IMR-90 (cell line): ENCODE measurements around the gene TSSK3. TPM values are rescaled to one million over a fixed set of nuclear protein-coding genes. Genes with fewer than 3 reads are reported as not detected.

Experiments used
- ATAC-seq: fragments of 200-7000 bp; cut with Tn5 transposase; 2 replicates; pipeline ENCODE4 v1.9.1; 2020; ENCODE audit warnings: low read depth, mild to moderate bottlenecking, moderate library complexity
- BruUV-seq: library from RNA; stranded (reverse); fragments of 400-500 nt; replicated peaks from 2 replicates; lab custom pipeline; 2021; lab: Mats Ljungman, UMichigan
- CTCF ChIA-PET: fragments of 300-600 bp; formaldehyde crosslinking; extraction: SDS; loops from one replicate; lab custom pipeline; 2021; ENCODE audit warnings: antibody characterized with exemption; lab: Yijun Ruan, JAX
- POLR2A ChIA-PET: fragments of 300-600 bp; sonication (Branson Sonifier 250); formaldehyde crosslinking; loops from one replicate; lab custom pipeline; 2022; ENCODE audit warnings: antibody characterized with exemption; ENCODE audit not compliant: unreplicated experiment; lab: Charles Lee
- DNase-seq: peaks from one replicate; pipeline ENCODE4 v3.0.0; 2013
- H2AFZ ChIP-seq: replicated peaks from 2 replicates; pipeline ENCODE3; 2013; ENCODE audit warnings: low read length, mild to moderate bottlenecking; ENCODE audit not compliant: poor library complexity
- H2AK5ac ChIP-seq: 2 replicates; pipeline ENCODE4 v1.6.1; 2013; ENCODE audit warnings: low read depth, low read length, inconsistent platforms
- H2AK9ac ChIP-seq: replicated peaks from 2 replicates; pipeline ENCODE3; 2013; ENCODE audit warnings: mild to moderate bottlenecking, low read depth, low read length, moderate library complexity; ENCODE audit not compliant: poor library complexity
- H2BK120ac ChIP-seq: 2 replicates; pipeline ENCODE4 v1.6.1; 2013; ENCODE audit warnings: low read depth, low read length, inconsistent platforms
- H2BK15ac ChIP-seq: 3 replicates; pipeline ENCODE4 v1.6.1; 2013; ENCODE audit warnings: low read depth, low read length, inconsistent platforms
- H2BK20ac ChIP-seq: 2 replicates; pipeline ENCODE4 v1.6.1; 2013; ENCODE audit warnings: low read depth, mild to moderate bottlenecking, inconsistent platforms, low read length, moderate library complexity
- H2BK5ac ChIP-seq: 2 replicates; pipeline ENCODE4 v1.6.1; 2013; ENCODE audit warnings: mild to moderate bottlenecking, low read depth, low read length, inconsistent platforms; ENCODE audit not compliant: poor library complexity, severe bottlenecking
- H3K14ac ChIP-seq: replicated peaks from 2 replicates; pipeline ENCODE4 v1.6.1; 2013; ENCODE audit warnings: low read depth, low read length, inconsistent platforms
- H3K18ac ChIP-seq: 2 replicates; pipeline ENCODE4 v1.6.1; 2013; ENCODE audit warnings: low read depth, low read length, control low read depth
- H3K23ac ChIP-seq: 2 replicates; pipeline ENCODE4 v1.6.1; 2013; ENCODE audit warnings: low read depth, low read length, inconsistent platforms
- H3K27ac ChIP-seq: 2 replicates; pipeline ENCODE4 v1.5.1; 2013; ENCODE audit warnings: mild to moderate bottlenecking, control low read depth, low read length; ENCODE audit not compliant: insufficient read depth
- H3K27me3 ChIP-seq: 2 replicates; pipeline ENCODE4 v1.6.1; 2013; ENCODE audit warnings: low read length; ENCODE audit not compliant: control insufficient read depth, insufficient read depth
- H3K36me3 ChIP-seq: 2 replicates; pipeline ENCODE4 v1.6.1; 2013; ENCODE audit warnings: low read length, mixed read lengths; ENCODE audit not compliant: control insufficient read depth, insufficient read depth
- H3K4ac ChIP-seq: 2 replicates; pipeline ENCODE4 v1.6.1; 2013; ENCODE audit warnings: low read depth, low read length, inconsistent platforms
- H3K4me1 ChIP-seq: 2 replicates; pipeline ENCODE4 v1.6.1; 2013; ENCODE audit warnings: low read length, mixed read lengths; ENCODE audit not compliant: control insufficient read depth, insufficient read depth
- H3K4me2 ChIP-seq: 2 replicates; pipeline ENCODE4 v1.6.1; 2013; ENCODE audit warnings: low read depth, mild to moderate bottlenecking, control low read depth, low read length, moderate library complexity
- H3K4me3 ChIP-seq: 2 replicates; pipeline ENCODE4 v1.5.1; 2013; ENCODE audit warnings: low read depth, mild to moderate bottlenecking, control low read depth, low read length, moderate library complexity; ENCODE audit not compliant: insufficient read depth
- H3K56ac ChIP-seq: 2 replicates; pipeline ENCODE4 v1.6.1; 2013; ENCODE audit warnings: low read length, inconsistent platforms; ENCODE audit not compliant: insufficient read depth; ENCODE audit errors: extremely low read depth
- H3K79me1 ChIP-seq, 2 experiments: 2 replicates each; pipeline ENCODE4 v1.6.1; 2013; ENCODE audit warnings: low read length in 2 of 2, inconsistent platforms in 1 of 2, low read depth in 1 of 2
- H3K9ac ChIP-seq: 2 replicates; pipeline ENCODE4 v1.6.1; 2013; ENCODE audit warnings: low read depth, low read length, control low read depth
- H3K9me1 ChIP-seq: 2 replicates; pipeline ENCODE4 v1.6.1; 2013; ENCODE audit warnings: low read length, inconsistent platforms; ENCODE audit not compliant: insufficient read depth
- H3K9me3 ChIP-seq: 2 replicates; pipeline ENCODE4 v1.6.1; 2013; ENCODE audit warnings: low read length; ENCODE audit not compliant: control insufficient read depth, insufficient read depth
- H4K20me1 ChIP-seq: 2 replicates; pipeline ENCODE4 v1.6.1; 2013; ENCODE audit warnings: low read length, inconsistent platforms; ENCODE audit not compliant: insufficient read depth
- H4K5ac ChIP-seq: 2 replicates; pipeline ENCODE4 v1.6.1; 2013; ENCODE audit warnings: mild to moderate bottlenecking, low read depth, low read length, control low read depth
- H4K8ac ChIP-seq, 2 experiments: 2 replicates each; pipeline ENCODE4 v1.6.1; 2013; ENCODE audit warnings: low read depth in 2 of 2, low read length in 2 of 2, control low read depth in 1 of 2, inconsistent platforms in 1 of 2
- H4K91ac ChIP-seq: 2 replicates; pipeline ENCODE4 v1.6.1; 2013; ENCODE audit warnings: low read depth, low read length, inconsistent platforms; ENCODE audit not compliant: insufficient read depth
- CTCF ChIP-seq: conservative IDR thresholded peaks from 2 replicates; pipeline ENCODE4 v1.5.1; 2012; ENCODE audit warnings: mild to moderate bottlenecking, low read depth, low read length, improper control_type of control experiment
- MAFK ChIP-seq: IDR thresholded peaks from 2 replicates; pipeline ENCODE4 v1.6.1; 2012; ENCODE audit warnings: low read depth, low read length, improper control_type of control experiment
- POLR2A ChIP-seq: IDR thresholded peaks from 2 replicates; pipeline ENCODE4 v1.6.1; 2012; ENCODE audit warnings: mild to moderate bottlenecking, low read depth, low read length
- RCOR1 ChIP-seq: IDR thresholded peaks from 2 replicates; pipeline ENCODE4 v1.6.1; 2012; ENCODE audit warnings: mild to moderate bottlenecking, low read length, improper control_type of control experiment; ENCODE audit not compliant: insufficient replicate concordance
- WGBS, 2 experiments: methylation state at CpG; one replicate each; pipeline versions ENCODE4 v1.1.5 to v1.1.7; 2013; ENCODE audit warnings: missing lambda C conversion rate in 2 of 2; ENCODE audit not compliant: insufficient read length in 1 of 2; ENCODE audit errors: extremely low coverage in 2 of 2; 5-methylcytosine and 5-hydroxymethylcytosine counted together
- dilution Hi-C: fragments of 300-500 bp; cut with HindIII; formaldehyde crosslinking; loops from one replicate; pipeline ENCODE4 v1.14.3; 2018; ENCODE audit warnings: low sequenced_read_pairs; ENCODE audit not compliant: unreplicated experiment
- in situ Hi-C: fragments of 300-500 bp; cut with MboI; formaldehyde crosslinking; loops from 3 replicates; pipeline ENCODE4 v1.14.3; 2019; ENCODE audit warnings: low sequenced_read_pairs, inconsistent platforms, mixed read lengths
- intact Hi-C: fragments of 100-400 bp; cut with micrococcal nuclease; formaldehyde crosslinking; loops from 2 replicates; pipeline ENCODE4 v1.10.0; 2022
- polyA plus RNA-seq, 3 experiments: library from polyadenylated mRNA; depleted of rRNA; stranded (reverse); fragments of >200 nt; gene quantifications; 2 replicates each; pipeline ENCODE4 v1.2.3, GENCODE V29; 2012; ENCODE audit warnings: low replicate concordance in 1 of 3
- total RNA-seq: library from RNA; depleted of rRNA; stranded (reverse); fragments of >200 nt; gene quantifications from 2 replicates; pipeline ENCODE4 v1.2.3, GENCODE V29; 2012

Gene TSSK3
- total and polyA plus RNA-seq, 2 of the 4 experiments (the other 2 are of a cell fraction), result 0.96 TPM; not detected in 1

DNA sequence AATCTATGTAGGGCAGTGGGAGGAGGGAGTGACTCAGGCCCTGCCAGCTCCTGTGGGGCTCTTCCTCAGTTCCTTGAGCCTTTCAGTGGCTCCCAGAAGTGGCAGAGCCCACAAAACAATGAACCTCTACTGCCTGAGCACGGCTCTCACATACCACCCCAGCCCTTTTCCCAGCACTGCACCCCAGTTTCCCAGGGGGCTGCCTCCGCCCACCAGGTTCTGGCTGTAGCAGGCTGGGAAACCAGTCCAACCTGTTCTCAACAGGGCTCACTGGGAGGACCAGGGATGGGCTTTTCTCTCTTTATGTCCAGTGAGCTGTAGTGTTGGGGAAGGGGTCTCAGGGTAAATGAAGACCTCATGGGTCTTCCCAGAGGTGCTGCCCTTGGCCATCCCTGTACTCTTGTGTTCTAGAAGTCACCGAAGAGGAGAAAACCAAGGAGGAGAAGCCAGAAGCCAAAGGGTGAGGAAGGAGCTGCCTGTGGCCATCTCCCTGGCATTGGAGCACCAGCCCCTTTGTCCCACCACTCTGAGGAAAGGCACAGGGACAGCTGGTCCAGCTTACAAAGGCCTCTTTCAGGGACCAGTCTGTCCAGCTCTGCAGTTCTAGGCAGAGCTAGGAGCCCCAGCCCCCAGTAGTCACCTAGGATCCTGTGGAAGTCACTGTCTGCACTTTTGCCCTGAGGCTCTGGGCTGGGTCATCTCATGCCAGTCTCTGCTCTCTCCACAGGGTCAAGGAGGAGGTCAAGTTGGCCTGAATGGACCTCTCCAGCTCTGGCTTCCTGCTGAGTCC lies 29.9 kb upstream of the TSSK3 start:
- dilution Hi-C loops, result no loop called here
- peaks cover 60% of the 10 kb centered on the region for H3K36me3 ChIP-seq
- peak overlapping the region; percentile 8; the same call in 1 of the 2 replicates for H3K23ac ChIP-seq
- H3K4ac ChIP-seq, result no peak overlapping the region
- no peak overlapping the region for H4K5ac ChIP-seq
- no peaks in the 10 kb centered on the region for H3K9me3 ChIP-seq
- H2BK15ac ChIP-seq, result no peak overlapping the region
- 86% methylated on average over 1 of the region's 3 CpGs; no CpG with 5 or more reads in 1 of the 2 experiments for WGBS, 2 experiments
- no peak overlapping the region for H4K8ac ChIP-seq
- intact Hi-C loops, result loop anchor here (5.0 kb wide), 1 partner anchor 90 kb away; no protein-coding TSS in a partner anchor
- peaks cover 19 to 68% of the 10 kb centered on the region in 2 experiments; a peak in 3 of 4 replicates for H3K79me1 ChIP-seq
- H3K4me2 ChIP-seq, result no peak overlapping the region
- H3K9me1 ChIP-seq, result peaks cover 12% of the 10 kb centered on the region; the same call in 1 of the 2 replicates
- H3K4me1 ChIP-seq, result peaks cover 6% of the 10 kb centered on the region
- ChIA-PET CTCF (interaction anchor here (0.7 kb wide), 1 partner anchor 45 kb away, joined by 4 read pairs; no protein-coding TSS in a partner anchor), POLR2A (interaction anchor here (0.6 kb wide), 1 partner anchor 114 kb away, joined by 3 read pairs; no protein-coding TSS in a partner anchor)
- no peak overlapping the region for H2BK120ac ChIP-seq
- no peak overlapping the region for H3K56ac ChIP-seq
- peaks cover 34% of the 10 kb centered on the region for H4K20me1 ChIP-seq
- no peak overlapping the region for H3K18ac ChIP-seq
- DNase-seq, result no peak
- no peak for ATAC-seq
- no peak overlapping the region for H2AK9ac ChIP-seq
- H2BK20ac ChIP-seq, result no peak overlapping the region
- no peak overlapping the region for H2BK5ac ChIP-seq
- no peak overlapping the region for H3K14ac ChIP-seq
- H3K9ac ChIP-seq, result no peak overlapping the region
- H4K91ac ChIP-seq, result no peak overlapping the region
- no peak overlapping the region for H2AK5ac ChIP-seq
- no peak overlapping the region for H2AFZ ChIP-seq
- in situ Hi-C loops, result no loop called here
- H3K27me3 ChIP-seq, result no peaks in the 10 kb centered on the region
- TF ChIP-seq POLR2A (peak; percentile 50), RCOR1 (no peak), CTCF (no peak), MAFK (no peak)
- no peak overlapping the region for H3K27ac ChIP-seq
- no peak overlapping the region for H3K4me3 ChIP-seq
- no TSS peak for BruUV-seq
